Measurements from ENCODE around the gene NEDD4L.

NEDD4L gene

GRCh38 chr18:58348517-58348916, 304.5 kb downstream of the NEDD4L start:
- in situ Hi-C loops (cut with MboI; ENCODE audit: low sequenced_read_pairs): no loop called here
- H3K27me3 ChIP-seq (ENCODE audit: low read depth): no peaks in the 10 kb centered on the region
- H3K4me3 ChIP-seq: no peak overlapping the region
- peaks cover 11% of the 10 kb centered on the region for H3K4me1 ChIP-seq
- no peaks in the 10 kb centered on the region for H3K36me3 ChIP-seq (replicated peaks)
- H3K9me3 ChIP-seq: no peaks in the 10 kb centered on the region
- DNase-seq (ENCODE audit: low spot score in 2 of 2): no peak

GRCh38 chr18:58348951-58349350, 304.9 kb downstream of the NEDD4L start:
- no peaks in the 10 kb centered on the region for H3K9me3 ChIP-seq
- H3K27me3 ChIP-seq (ENCODE audit: low read depth): no peaks in the 10 kb centered on the region
- no peak for DNase-seq (ENCODE audit: low spot score in 2 of 2)
- no peaks in the 10 kb centered on the region for H3K36me3 ChIP-seq (replicated peaks)
- H3K4me3 ChIP-seq: no peak overlapping the region
- in situ Hi-C loops (cut with MboI; ENCODE audit: low sequenced_read_pairs): no loop called here
- peaks cover 11% of the 10 kb centered on the region for H3K4me1 ChIP-seq

DNA sequence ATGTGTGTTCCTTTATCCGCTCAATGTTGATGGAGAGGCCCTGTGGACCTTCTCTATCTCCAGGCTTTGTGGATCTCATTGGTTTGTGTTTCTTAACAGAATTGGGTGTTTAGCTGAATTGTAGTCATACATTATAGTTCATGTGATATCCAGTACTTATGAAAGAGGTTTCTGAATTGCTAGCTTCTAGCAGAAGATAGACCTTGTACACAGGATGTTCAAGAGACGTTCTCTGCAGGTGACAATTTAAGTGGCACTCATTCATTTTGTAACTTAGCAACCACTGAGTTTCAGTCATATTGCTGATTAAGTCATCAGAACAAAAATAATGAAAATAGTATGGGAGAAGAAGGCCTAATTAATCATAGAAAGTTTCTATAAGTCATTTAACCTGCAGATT, 305.6 kb downstream of the NEDD4L start:
- Histone ChIP-seq H3K4me3 (no peak overlapping the region), H3K36me3 (replicated peaks) (no peaks in the 10 kb centered on the region), H3K27me3 (ENCODE audit: low read depth) (no peaks in the 10 kb centered on the region), H3K4me1 (peaks cover 8% of the 10 kb centered on the region), H3K9me3 (no peaks in the 10 kb centered on the region)
- no peak for DNase-seq (ENCODE audit: low spot score in 2 of 2)
- in situ Hi-C loops (cut with MboI; ENCODE audit: low sequenced_read_pairs): no loop called here

DNA sequence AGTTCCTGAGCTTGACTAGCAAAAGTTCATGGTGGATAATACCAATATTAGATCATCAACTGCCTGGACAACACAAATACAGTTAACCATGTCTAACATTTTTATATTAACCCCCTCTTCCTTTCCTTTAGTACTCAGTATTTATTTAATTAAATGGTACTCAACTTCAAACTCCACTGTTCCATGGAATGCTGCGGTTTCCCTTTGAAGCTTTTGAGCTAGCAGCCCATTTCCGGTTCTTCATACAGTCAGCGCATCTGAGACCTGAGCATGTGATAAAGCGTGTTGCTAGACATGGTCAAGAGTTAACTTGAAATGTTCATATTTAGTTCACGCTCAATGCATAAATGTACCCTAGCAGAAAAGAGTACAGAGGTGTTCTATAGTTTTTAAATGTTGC, 306.5 kb downstream of the NEDD4L start:
- in situ Hi-C loops (cut with MboI; ENCODE audit: low sequenced_read_pairs): no loop called here

GRCh38 chr18:58351776-58352175, 307.8 kb downstream of the NEDD4L start:
- Histone ChIP-seq H3K36me3 (replicated peaks) (no peaks in the 10 kb centered on the region), H3K9me3 (no peaks in the 10 kb centered on the region), H3K4me3 (no peak overlapping the region), H3K4me1 (no peaks in the 10 kb centered on the region), H3K27me3 (ENCODE audit: low read depth) (no peaks in the 10 kb centered on the region)
- in situ Hi-C loops (cut with MboI; ENCODE audit: low sequenced_read_pairs): no loop called here
- no peak for DNase-seq (ENCODE audit: low spot score in 2 of 2)

More for the DNA sequence above, 306.5 kb downstream of the NEDD4L start:
- Histone ChIP-seq H3K4me1 (peaks cover 1% of the 10 kb centered on the region), H3K4me3 (no peak overlapping the region), H3K36me3 (replicated peaks) (no peaks in the 10 kb centered on the region), H3K27me3 (ENCODE audit: low read depth) (no peaks in the 10 kb centered on the region), H3K9me3 (no peaks in the 10 kb centered on the region)
- no peak for DNase-seq (ENCODE audit: low spot score in 2 of 2)

GRCh38 chr18:58353581-58353980, 309.6 kb downstream of the NEDD4L start:
- H3K36me3 ChIP-seq (replicated peaks): no peaks in the 10 kb centered on the region; the same call in none of the 2 replicates
- no peaks in the 10 kb centered on the region for H3K27me3 ChIP-seq (ENCODE audit: low read depth)
- DNase-seq (ENCODE audit: low spot score in 2 of 2): no peak
- no peak overlapping the region for H3K4me3 ChIP-seq
- H3K4me1 ChIP-seq: no peaks in the 10 kb centered on the region
- no peaks in the 10 kb centered on the region for H3K9me3 ChIP-seq
- in situ Hi-C loops (cut with MboI; ENCODE audit: low sequenced_read_pairs): no loop called here

DNA sequence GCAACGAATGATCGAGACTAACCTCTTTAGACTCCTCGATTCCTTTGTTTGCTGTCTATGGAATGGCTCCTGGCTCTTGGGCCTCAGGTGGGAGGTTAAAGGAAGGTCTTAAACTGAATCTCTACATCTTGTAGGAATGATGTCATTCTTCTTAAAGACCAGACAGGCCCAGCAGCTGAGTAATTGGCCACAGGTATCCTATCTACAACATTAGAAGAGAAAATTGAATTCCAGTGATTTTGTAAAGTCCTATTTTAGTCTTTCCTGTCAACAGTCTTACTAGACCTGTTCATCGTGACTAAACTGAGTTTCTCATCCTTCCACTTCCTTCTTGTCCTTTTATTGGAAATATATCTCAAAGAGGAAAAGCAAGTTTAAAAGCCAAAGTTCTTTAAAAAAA, 310.0 kb downstream of the NEDD4L start:
- Histone ChIP-seq H3K4me1 (no peaks in the 10 kb centered on the region), H3K27me3 (ENCODE audit: low read depth) (no peaks in the 10 kb centered on the region), H3K4me3 (no peak overlapping the region), H3K9me3 (no peaks in the 10 kb centered on the region), H3K36me3 (replicated peaks) (no peaks in the 10 kb centered on the region; the same call in none of the 2 replicates)
- in situ Hi-C loops (cut with MboI; ENCODE audit: low sequenced_read_pairs): no loop called here
- no peak for DNase-seq (ENCODE audit: low spot score in 2 of 2)

DNA sequence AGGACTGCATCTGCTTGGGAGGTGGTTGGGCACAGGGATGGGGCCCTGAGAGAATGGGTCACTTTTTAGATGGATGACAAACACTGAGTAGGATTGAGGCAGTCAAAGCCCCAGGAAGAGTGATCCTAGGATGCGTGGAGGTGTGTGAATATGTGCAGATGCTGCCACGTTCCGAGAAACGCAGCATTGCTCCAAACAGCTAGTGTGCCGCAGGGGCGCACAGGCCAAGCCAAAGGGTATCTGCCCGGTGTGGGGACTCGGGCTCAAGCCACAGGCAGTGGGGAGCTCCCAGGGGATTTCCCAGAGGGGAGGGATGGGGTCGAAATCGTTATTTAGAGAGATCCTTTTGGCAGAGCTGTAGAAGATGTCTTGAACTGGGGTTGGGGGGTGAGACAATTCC, 310.8 kb downstream of the NEDD4L start:
- no peaks in the 10 kb centered on the region; the same call in none of the 2 replicates for H3K36me3 ChIP-seq (replicated peaks)
- in situ Hi-C loops (cut with MboI; ENCODE audit: low sequenced_read_pairs): no loop called here
- DNase-seq (ENCODE audit: low spot score in 2 of 2): no peak

DNA sequence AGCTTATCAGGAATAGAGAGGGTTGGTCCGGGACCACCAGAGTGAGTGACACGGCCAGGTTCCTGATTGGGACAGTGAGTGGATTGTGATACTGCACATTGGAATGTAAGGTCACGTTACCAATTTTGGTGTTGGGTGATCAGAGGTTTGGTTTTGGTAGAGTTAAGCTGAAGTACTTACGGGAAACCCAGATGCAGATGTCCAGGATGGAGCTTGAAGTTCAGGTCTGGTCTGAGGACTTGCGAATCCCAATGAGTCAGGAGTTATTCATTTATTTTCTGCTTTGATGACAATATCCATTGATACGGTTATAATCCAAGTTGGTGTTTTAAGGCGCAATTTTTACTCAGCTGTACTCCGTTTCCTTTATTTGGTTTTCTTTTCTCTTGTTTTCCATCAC, 311.2 kb downstream of the NEDD4L start:
- DNase-seq (ENCODE audit: low spot score in 2 of 2): peak in 1 of 2 experiments; percentile 36
- in situ Hi-C loops (cut with MboI; ENCODE audit: low sequenced_read_pairs): no loop called here
- H3K4me1 ChIP-seq: no peaks in the 10 kb centered on the region

More for the DNA sequence above, 310.8 kb downstream of the NEDD4L start:
- H3K27me3 ChIP-seq (ENCODE audit: low read depth): no peaks in the 10 kb centered on the region
- H3K4me1 ChIP-seq: no peaks in the 10 kb centered on the region
- H3K9me3 ChIP-seq: no peaks in the 10 kb centered on the region
- no peak overlapping the region for H3K4me3 ChIP-seq

GRCh38 chr18:58359218-58359617, 315.2 kb downstream of the NEDD4L start:
- no peaks in the 10 kb centered on the region for H3K9me3 ChIP-seq
- H3K4me3 ChIP-seq: no peak overlapping the region
- no peak for DNase-seq (ENCODE audit: low spot score in 2 of 2)
- in situ Hi-C loops (cut with MboI; ENCODE audit: low sequenced_read_pairs): no loop called here
- H3K36me3 ChIP-seq (replicated peaks): no peaks in the 10 kb centered on the region; the same call in none of the 2 replicates
- H3K27me3 ChIP-seq (ENCODE audit: low read depth): no peaks in the 10 kb centered on the region
- no peaks in the 10 kb centered on the region for H3K4me1 ChIP-seq

More for the DNA sequence above, 311.2 kb downstream of the NEDD4L start:
- Histone ChIP-seq H3K36me3 (replicated peaks) (no peaks in the 10 kb centered on the region; the same call in none of the 2 replicates), H3K4me3 (no peak overlapping the region), H3K9me3 (no peaks in the 10 kb centered on the region), H3K27me3 (ENCODE audit: low read depth) (no peaks in the 10 kb centered on the region)

- Histone ChIP-seq H3K4me3 (no peak overlapping the region), H3K4me1 (no peaks in the 10 kb centered on the region), H3K9me3 (no peaks in the 10 kb centered on the region), H3K36me3 (replicated peaks) (no peaks in the 10 kb centered on the region; the same call in none of the 2 replicates), H3K27me3 (ENCODE audit: low read depth) (no peaks in the 10 kb centered on the region)
- in situ Hi-C loops (cut with MboI; ENCODE audit: low sequenced_read_pairs): no loop called here
- DNase-seq (ENCODE audit: low spot score in 2 of 2): no peak
Observed at GRCh38 chr18:58359620-58360019, 315.6 kb downstream of the NEDD4L start.

DNA sequence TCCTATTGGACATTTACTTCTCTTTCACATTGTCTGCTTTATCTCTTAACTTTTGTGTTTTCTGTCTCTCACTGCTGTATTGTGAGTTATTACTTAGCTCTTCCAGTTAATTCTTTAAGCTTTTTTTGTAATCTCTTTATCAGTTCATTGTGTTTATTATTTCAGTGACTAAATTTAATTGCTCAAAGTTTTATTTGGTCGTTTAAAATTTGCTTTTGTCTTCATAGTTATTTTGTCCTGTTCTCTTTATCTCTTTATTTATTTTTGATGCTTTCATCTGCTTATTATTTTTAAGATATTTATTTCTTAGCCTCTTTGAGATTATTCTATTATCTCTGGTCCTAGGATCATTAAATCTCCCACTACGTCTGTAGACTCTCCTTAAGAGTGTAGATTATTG, 316.3 kb downstream of the NEDD4L start:
- H3K4me1 ChIP-seq: no peaks in the 10 kb centered on the region
- in situ Hi-C loops (cut with MboI; ENCODE audit: low sequenced_read_pairs): no loop called here
- H3K36me3 ChIP-seq (replicated peaks): no peaks in the 10 kb centered on the region; the same call in none of the 2 replicates
- no peak overlapping the region for H3K4me3 ChIP-seq
- H3K27me3 ChIP-seq (ENCODE audit: low read depth): no peaks in the 10 kb centered on the region
- no peaks in the 10 kb centered on the region for H3K9me3 ChIP-seq
- no peak for DNase-seq (ENCODE audit: low spot score in 2 of 2)

DNA sequence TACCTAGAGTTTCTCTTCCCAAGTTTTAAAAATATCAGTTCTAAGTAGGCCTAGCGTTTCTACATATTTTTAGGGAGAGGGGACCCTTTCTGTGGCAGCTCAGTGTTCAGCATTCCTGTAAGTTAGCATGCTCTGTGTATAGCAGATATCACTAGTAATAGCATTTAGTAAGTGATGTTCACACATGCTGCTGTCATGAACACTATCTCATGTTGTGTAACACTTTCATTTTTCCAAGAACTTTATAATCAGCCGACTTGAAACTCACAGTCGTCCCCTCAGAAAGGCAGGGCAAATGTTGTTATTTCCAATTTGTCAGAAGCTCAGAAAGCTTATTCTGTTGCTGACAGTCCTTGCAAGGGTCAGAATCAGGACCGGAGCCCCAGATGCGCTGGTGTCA, 317.2 kb downstream of the NEDD4L start:
- in situ Hi-C loops (cut with MboI; ENCODE audit: low sequenced_read_pairs): no loop called here
- no peak overlapping the region for H3K4me3 ChIP-seq
- no peaks in the 10 kb centered on the region for H3K9me3 ChIP-seq
- no peaks in the 10 kb centered on the region for H3K27me3 ChIP-seq (ENCODE audit: low read depth)
- no peaks in the 10 kb centered on the region; the same call in none of the 2 replicates for H3K36me3 ChIP-seq (replicated peaks)
- DNase-seq (ENCODE audit: low spot score in 2 of 2): no peak
- no peaks in the 10 kb centered on the region for H3K4me1 ChIP-seq

DNA sequence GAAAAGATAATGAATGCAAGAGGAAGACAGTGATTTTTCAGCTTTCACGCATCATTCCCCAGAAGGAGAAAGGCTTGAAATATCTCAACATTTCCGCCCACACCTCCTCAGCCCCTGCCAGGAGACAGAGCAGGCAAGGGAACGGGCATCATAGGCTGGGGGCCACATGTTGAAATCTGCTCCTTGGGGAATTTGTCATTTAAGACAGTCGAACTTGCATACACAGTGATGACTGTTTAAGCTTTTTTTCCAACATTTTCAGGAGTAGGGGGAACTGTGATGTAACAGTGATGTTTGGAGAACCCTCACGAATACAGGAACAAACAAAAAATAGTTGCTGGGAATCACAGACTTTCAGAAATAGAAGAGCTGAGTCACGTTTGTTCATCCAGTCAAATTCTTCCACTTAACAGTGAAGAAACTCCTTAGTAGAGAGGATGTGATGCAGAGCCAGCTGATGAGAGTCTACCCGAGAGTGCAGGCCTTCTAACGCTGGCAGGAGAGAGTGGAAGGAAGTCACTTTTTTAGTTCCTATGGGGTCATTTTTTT, 318.1 kb downstream of the NEDD4L start:
- no peaks in the 10 kb centered on the region for H3K4me1 ChIP-seq
- DNase-seq (ENCODE audit: low spot score in 2 of 2): no peak
- no peak overlapping the region for H3K4me3 ChIP-seq

GRCh38 chr18:58362829-58363271, 318.8 kb downstream of the NEDD4L start:
- in situ Hi-C loops (cut with MboI; ENCODE audit: low sequenced_read_pairs): no loop called here

More for the DNA sequence above, 318.1 kb downstream of the NEDD4L start:
- in situ Hi-C loops (cut with MboI; ENCODE audit: low sequenced_read_pairs): no loop called here
- H3K36me3 ChIP-seq (replicated peaks): no peaks in the 10 kb centered on the region; the same call in none of the 2 replicates
- no peaks in the 10 kb centered on the region for H3K9me3 ChIP-seq
- H3K27me3 ChIP-seq (ENCODE audit: low read depth): no peaks in the 10 kb centered on the region

More at GRCh38 chr18:58362829-58363271, 318.8 kb downstream of the NEDD4L start:
- DNase-seq (ENCODE audit: low spot score in 2 of 2): no peak
- H3K4me1 ChIP-seq: no peaks in the 10 kb centered on the region
- no peaks in the 10 kb centered on the region for H3K9me3 ChIP-seq
- H3K27me3 ChIP-seq (ENCODE audit: low read depth): no peaks in the 10 kb centered on the region
- H3K4me3 ChIP-seq: no peak overlapping the region
- no peaks in the 10 kb centered on the region; the same call in none of the 2 replicates for H3K36me3 ChIP-seq (replicated peaks)
